SJCRH30 (cell line): ENCODE results near the gene NLRP3. TPM values are rescaled to one million over a fixed set of nuclear protein-coding genes. Genes with fewer than 3 reads are reported as not detected.

Experiments
- total RNA-seq: library from RNA; depleted of rRNA; stranded (reverse); fragments of >200 nt; shearing (Covaris generic); gene quantifications from 2 replicates; pipeline ENCODE4 v1.2.3, GENCODE V29; 2014; rRNA removed

The NLRP3 gene
- total RNA-seq, 1 experiment from 2014 or later = 0.36 TPM

Other genes starting within 250 kb of the NLRP3 start
- gene ZNF124, start 244.2 kb upstream of the NLRP3 start, total RNA-seq = 74.6 and 78.6 TPM in 2 replicates
- not detected in 2 replicates for gene VN1R5, start 160.1 kb upstream of the NLRP3 start, total RNA-seq
- gene ZNF496, start 84.3 kb upstream of the NLRP3 start, total RNA-seq = 33.5 and 35.2 TPM in 2 replicates
- gene OR2B11, start 41.9 kb downstream of the NLRP3 start, total RNA-seq = not detected in 2 replicates
- gene OR2C3, start 120.3 kb downstream of the NLRP3 start, total RNA-seq = not detected in 2 replicates
- gene GCSAML, start 133.0 kb downstream of the NLRP3 start, total RNA-seq = not detected in 2 replicates
- gene OR2G2, start 172.2 kb downstream of the NLRP3 start, total RNA-seq = not detected in 2 replicates
- gene OR2G3, start 189.4 kb downstream of the NLRP3 start, total RNA-seq = not detected in 2 replicates